KOPT-K1 (cell line): ENCODE data around the gene IRS4.

Experiments used
- H3K27ac ChIP-seq: fragments of 200-600 bp; sonication (generic); 2 replicates; pipeline ENCODE4 v1.5.1; 2016; ENCODE audit warnings: antibody characterized with exemption, mild to moderate bottlenecking, low read depth, low read length; ENCODE audit not compliant: poor library complexity, severe bottlenecking
- H3K36me3 ChIP-seq: fragments of 200-600 bp; sonication (generic); 2 replicates; pipeline ENCODE4 v1.5.1; 2017; ENCODE audit warnings: antibody characterized with exemption, mild to moderate bottlenecking, low read length, moderate library complexity; ENCODE audit not compliant: insufficient read depth
- H3K9me3 ChIP-seq: fragments of 200-600 bp; sonication (generic); 2 replicates; pipeline ENCODE4 v1.5.1; 2017; ENCODE audit warnings: antibody characterized with exemption, low read length, mild to moderate bottlenecking; ENCODE audit not compliant: insufficient read depth, poor library complexity, severe bottlenecking

The IRS4 gene

DNA sequence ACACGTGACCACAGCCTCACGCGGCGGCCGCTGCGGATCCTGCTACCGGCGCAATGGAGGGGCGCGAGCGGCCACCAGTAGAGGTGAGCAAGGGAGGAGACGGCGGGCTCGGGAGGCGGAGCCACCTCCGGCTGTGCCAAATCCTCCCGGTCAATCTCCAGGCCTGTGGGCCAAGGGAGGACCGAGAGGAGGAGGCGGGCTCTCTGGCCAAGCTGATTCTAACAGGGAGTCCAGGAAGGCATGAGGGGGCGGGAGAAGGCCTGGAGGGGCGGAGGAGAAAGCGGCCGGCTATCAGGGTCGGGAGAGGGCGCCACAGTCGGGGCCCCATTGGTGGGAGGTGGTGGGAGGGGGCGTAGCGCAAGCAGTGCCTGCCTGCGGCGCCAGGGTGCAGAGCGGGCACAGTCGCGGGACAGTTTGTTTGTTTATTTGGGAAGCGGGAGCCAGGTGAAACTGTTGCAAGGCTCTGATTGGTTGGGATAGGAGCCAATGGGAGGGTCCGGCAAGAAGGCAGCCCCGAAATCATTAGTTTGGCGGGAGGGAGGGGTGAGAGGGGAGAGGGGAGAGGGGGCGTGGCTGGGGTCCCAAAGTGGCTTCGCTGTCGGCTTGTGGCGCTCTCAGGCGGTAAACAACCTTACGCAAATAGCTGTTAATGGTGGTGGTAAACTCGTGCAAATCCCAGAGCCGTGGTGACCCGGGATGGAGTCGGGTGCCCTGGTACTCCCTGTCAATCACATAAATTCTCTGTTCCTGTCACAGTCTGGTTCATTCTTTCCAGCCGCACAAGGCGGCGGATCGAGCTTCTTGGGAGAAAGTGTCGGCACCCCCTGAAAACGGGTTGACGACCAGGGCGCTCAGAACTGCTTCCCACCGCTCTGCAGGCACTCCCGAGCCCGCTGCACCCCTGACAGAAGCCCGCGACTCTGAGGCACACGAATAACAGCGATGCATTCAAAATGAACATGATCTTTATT lies at the start of gene IRS4:
IRS4 (minus strand) TSS at position 55 of the 971 bp plus-strand sequence.
- H3K27ac ChIP-seq = no peak within 1 kb of the TSS
- no peaks in the 10 kb centered on the region for H3K9me3 ChIP-seq
- H3K36me3 ChIP-seq = no peaks in the 10 kb centered on the region

DNA sequence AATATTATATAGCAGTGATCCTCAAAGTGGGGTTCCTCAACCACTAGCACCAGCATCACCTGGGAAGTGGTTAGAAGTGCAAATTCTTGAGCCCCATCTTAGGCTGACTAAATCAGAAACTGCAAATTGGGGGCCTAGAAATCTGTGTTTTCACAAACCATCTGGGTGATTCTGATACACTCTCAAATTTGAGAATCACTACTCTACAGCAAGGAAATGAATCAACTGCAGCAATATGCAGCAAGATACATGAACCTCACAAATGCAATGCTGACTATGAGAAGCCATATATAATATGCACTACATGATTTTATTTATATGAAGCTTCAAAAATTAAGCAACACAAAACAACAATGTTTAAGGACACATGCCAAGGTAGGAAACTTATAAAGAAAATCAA lies 36.2 kb upstream of the IRS4 start:
- Histone ChIP-seq H3K36me3 (no peaks in the 10 kb centered on the region), H3K9me3 (no peaks in the 10 kb centered on the region), H3K27ac (no peak overlapping the region)

DNA sequence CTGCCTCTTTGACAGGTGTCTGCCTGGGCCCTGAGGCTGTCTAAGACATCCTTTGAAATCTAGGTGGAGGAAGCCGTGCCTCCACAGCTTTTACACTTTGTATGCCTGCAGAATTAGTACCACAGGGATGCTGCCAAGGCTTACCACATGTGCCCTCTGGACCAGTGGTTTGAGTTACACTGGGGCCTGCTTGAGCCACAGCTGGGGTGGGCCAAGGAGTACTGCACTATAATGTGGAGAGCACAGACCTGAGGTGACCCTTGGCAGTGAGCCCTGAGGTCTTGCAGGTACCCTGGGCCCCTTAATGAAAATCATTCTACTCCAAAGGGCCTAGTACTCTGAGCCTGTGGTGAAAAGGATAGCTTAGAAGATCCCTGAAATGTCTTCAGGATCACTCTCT lies 27.2 kb upstream of the IRS4 start:
- Histone ChIP-seq H3K36me3 (no peaks in the 10 kb centered on the region), H3K9me3 (no peaks in the 10 kb centered on the region), H3K27ac (no peak overlapping the region)

DNA sequence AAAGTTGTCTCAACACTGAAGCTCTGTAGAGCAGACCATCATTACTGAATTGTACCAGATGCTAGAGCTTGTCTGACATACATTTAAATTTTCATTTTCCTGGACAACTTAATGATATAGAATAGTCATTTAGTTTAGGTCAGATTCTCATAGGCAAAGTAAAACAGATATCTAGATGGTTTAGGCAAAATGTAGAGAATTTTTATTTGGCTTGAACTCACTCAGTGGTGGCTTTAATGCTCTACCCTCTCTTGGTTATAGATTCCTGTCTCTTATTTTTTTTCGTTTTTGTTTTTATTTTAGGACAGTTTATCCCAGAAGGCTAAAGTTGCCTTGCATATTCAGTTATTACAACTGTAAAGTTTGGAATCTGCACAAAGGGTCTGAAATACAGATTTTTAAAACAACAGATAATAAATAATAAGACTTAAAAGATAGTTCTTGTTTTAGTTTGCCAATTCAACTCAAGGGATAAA lies 4.0 kb upstream of the IRS4 start:
- H3K27ac ChIP-seq = no peak overlapping the region
- no peaks in the 10 kb centered on the region for H3K9me3 ChIP-seq
- no peaks in the 10 kb centered on the region for H3K36me3 ChIP-seq

DNA sequence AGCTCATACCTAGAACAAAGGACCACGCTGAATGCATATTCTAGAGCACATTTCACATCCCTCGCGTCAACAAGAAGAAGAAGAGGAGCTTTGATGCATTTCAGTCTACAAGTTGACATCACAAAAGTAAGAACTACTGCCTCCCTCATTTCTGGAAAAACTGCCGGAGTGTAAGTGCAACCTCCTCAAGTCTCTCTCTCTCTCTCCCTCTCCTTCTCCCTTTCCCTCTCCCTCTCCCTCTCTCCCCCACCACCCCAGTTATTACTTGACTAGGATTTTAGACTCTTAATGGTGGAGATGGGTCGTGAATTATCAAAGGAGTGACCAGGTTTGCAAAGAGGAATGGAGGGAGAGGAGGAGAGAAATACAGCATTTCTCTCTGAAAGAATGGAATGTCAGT lies 1.4 kb upstream of the IRS4 start:
- Histone ChIP-seq H3K27ac (no peak overlapping the region), H3K9me3 (no peaks in the 10 kb centered on the region)

DNA sequence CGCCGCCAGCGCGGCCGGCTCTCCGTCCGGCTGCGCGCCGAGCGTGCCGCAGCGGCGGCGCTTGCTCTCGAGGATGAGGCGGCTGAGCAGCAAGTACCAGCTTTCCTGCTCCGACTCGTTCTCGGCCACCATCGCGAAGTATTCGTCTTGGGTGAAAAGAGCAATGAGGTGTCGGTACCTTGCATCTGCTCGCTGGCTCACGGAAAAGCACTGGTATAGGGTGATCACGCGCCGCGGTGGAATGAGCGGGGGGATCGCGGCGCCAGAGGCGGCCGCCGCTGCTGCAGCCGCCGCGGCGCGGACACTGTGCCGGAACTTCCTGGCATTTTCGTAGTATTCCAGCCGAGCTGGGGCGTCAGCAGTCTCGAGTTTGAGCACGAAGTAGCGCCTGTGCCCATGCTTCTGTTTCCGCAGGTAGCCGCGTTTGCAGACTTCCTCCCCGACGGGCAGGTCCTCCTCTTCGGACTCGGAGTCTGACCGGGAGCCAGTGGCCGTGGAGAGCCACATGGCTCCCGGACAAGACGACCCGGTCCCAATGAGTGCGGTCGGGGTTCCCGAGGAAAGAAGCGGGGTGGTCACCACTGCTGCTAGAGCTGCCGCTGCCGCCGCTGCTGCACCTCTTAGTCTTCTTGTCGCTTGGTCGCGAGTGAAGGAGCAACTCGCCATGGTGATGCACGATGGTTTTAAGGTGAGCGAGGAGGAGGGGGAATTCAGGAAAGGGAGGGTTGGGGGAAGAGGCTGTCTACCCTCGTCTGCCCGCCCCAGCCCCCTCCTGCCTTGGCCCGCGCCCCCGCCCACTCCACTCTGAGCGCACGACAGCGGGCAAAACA lies 469 bp downstream of the IRS4 start:
- Histone ChIP-seq H3K36me3 (no peaks in the 10 kb centered on the region), H3K27ac (no peak overlapping the region), H3K9me3 (no peaks in the 10 kb centered on the region)

More for the DNA sequence above, 1.4 kb upstream of the IRS4 start:
- H3K36me3 ChIP-seq = no peaks in the 10 kb centered on the region

DNA sequence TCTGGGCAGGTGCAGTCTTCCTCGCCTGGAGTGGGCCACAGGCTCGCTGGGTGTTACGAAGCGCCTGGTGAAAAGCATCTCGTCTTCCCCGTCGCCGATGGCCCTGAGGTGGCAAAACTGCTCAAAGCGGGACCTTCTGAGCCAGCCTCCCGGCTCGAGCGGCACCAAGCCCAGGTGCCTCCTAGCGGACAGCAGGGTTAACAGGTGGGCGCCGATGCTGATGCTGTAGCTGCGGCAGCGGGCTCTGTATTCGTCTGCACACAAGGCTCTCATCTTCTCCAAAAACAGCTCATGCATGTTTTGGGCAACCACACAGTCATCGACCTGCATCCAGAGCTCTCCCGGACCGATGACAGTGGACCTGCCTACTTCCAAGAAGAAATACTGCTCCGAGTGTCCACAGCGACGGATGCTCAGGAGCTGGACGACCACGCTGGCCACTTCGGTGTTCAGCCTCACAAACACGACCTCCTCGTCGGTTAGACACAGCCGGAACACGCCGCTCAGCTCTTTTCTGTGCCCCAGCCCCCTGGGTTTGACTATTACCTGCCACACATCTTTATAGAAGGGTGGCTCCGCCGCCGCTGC lies 1.2 kb downstream of the IRS4 start:
- Histone ChIP-seq H3K36me3 (no peaks in the 10 kb centered on the region), H3K9me3 (no peaks in the 10 kb centered on the region)

DNA sequence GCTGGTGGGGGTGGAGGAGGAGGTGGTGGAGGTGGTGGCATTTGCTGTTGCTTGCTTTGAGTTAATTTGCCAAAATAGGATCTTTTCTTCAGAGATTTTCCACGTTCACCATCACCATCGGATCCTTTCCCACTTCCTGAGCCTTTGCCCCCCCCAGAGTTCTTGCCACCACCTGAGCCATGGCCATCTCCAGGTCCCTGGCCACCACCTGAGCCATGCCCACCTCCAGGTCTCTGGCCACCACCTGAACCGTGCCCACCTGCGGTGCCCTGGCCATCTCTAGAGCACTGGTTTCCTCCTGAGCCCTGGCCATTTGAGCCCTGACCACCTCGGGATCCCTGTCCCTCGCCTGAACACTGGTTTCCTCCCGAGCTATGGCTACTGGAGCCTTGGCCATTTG lies 1.9 kb downstream of the IRS4 start:
- Histone ChIP-seq H3K27ac (no peak overlapping the region), H3K36me3 (no peaks in the 10 kb centered on the region)

More for the DNA sequence above, 1.2 kb downstream of the IRS4 start:
- H3K27ac ChIP-seq = no peak overlapping the region

DNA sequence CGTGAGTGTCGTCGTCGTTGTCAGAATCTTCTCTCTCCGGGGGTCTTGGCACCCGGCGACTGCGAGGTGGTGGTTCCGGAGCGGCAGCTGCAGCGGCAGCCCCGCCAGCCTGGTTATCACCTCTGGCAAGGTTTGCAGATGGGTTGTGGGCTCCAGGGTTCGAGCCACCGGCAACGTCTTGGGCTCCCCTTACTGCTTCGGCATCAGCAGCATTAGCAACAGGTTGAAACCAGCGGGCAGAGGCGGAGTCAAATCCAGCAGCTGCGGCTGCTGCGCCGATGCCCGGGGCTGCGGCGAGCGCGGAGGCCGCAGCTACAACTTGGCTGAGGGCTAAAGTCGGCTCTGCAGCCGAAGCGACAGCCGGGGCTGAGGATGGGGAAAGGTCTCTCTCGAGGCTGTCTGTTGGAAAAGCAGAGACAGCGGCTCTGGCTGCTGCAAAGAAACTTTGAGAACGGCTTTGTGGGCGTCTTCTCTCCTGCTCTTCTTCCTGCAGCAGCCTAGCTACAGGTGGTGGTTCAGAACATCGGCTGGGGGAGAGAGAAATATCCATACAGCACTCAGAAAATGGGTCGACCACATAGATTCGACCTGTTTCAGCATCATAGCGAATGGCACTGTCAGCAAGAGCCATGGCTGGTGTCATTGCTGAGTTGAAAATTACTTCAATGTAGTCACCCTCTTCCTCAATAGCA lies 3.6 kb downstream of the IRS4 start:
- Histone ChIP-seq H3K9me3 (no peaks in the 10 kb centered on the region), H3K27ac (no peak overlapping the region), H3K36me3 (no peaks in the 10 kb centered on the region)

More for the DNA sequence above, 1.9 kb downstream of the IRS4 start:
- H3K9me3 ChIP-seq = no peaks in the 10 kb centered on the region

DNA sequence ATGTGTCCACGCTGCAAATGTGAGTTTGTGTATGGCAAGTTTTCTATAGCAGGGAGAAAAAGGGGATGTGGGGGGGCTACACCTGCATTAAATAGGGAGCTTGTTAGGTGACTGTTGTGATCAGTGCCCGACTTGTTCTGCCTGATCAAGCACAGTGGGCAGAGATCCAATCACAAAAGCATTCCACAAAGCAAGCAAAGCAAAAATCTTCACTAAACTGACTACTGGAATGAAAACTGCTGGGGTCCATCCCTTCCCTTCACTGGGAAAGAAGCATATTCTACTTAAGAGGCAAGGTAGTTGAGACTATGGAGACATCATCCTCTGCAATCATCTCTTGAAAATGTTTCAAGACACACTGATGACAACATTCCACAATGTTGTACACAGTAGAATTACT lies 5.2 kb downstream of the IRS4 start:
- H3K36me3 ChIP-seq = no peaks in the 10 kb centered on the region
- H3K9me3 ChIP-seq = no peaks in the 10 kb centered on the region
- H3K27ac ChIP-seq = no peak overlapping the region

DNA sequence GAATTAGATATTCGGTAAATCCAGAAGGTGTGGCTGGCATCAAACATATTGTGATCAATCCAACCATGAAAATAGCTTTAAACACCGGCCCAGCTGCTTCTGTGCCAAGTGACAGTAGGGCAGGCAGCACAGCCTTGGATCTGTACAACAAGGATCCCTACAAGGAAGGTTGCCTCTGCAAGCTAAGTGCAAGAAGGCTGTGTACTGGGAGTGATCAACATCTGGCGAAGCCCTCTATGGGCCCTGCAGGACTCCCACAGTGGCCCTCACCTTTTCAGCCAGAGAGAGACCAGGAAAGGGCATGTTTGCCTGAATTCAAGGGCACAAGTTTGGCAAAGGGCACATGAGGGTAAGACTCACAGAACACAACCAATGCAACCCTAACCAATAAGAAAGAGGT lies 9.6 kb downstream of the IRS4 start:
- no peaks in the 10 kb centered on the region for H3K9me3 ChIP-seq
- H3K36me3 ChIP-seq = no peaks in the 10 kb centered on the region
- H3K27ac ChIP-seq = no peak overlapping the region

DNA sequence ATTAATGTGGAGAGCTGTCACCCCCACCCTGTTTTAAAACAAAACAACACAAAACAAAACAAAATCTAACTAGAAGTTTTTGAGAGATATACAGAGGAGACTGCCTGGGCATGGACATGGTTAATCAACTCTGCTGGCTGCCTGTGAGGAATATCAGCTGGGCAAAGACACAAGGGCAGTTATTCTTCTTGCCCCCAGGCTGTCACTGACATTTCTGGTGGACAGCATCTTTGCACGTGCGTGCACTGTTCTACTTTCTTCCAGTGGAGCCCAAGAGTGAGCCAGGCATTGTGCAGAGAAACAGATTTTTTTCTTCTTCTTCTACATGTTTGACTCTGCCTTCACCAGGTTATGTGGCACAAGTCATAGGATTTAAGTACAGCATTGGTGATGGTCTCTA lies 13.8 kb downstream of the IRS4 start:
- no peaks in the 10 kb centered on the region for H3K36me3 ChIP-seq
- no peaks in the 10 kb centered on the region for H3K9me3 ChIP-seq
- no peak overlapping the region for H3K27ac ChIP-seq

DNA sequence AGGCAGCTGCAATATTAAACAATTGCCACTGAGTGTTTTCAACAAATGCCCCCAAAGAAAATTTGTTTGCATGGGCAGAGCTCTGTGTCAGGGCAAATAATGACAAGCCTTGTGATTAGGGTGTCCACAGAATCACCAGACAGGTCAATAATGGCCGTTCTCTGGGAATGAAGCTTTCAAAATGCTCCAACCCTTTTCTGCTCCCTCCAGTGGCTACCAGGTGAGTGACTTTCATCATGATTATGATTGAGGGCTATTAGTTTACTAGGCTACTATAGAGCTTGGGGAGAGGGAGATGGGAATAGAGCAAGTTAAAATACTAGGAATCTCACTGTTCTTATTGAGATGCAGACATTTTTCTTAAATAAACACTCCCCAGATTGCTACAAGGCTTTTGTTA lies 23.5 kb downstream of the IRS4 start:
- no peak overlapping the region for H3K27ac ChIP-seq
- no peaks in the 10 kb centered on the region for H3K9me3 ChIP-seq
- H3K36me3 ChIP-seq = no peaks in the 10 kb centered on the region

DNA sequence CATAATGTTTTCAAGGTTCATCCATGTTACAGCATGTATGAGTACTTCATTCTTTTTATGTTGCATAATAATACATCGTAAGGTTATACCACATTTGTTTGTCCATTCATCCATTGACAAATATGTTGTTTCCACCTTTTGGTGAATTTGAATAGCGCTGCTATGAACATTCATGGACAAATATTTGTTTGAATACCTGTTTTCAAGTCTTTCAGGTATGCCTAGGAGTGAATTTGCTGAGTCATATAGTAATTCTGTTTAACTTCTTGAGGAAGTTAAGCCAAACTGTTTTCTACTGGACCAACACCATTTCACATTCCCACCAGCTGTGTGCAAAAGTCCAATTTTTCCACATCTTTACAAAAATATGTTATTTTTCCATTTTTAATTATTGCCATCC lies 31.5 kb downstream of the IRS4 start:
- Histone ChIP-seq H3K36me3 (no peaks in the 10 kb centered on the region), H3K9me3 (no peaks in the 10 kb centered on the region), H3K27ac (no peak overlapping the region)
